Measurements from ENCODE around the gene BCAS1. TPM values are rescaled to one million over a fixed set of nuclear protein-coding genes. Genes with fewer than 3 reads are reported as not detected.

Gene BCAS1
- total RNA-seq, 1 experiment from 2014 or later = 3.1 TPM

DNA sequence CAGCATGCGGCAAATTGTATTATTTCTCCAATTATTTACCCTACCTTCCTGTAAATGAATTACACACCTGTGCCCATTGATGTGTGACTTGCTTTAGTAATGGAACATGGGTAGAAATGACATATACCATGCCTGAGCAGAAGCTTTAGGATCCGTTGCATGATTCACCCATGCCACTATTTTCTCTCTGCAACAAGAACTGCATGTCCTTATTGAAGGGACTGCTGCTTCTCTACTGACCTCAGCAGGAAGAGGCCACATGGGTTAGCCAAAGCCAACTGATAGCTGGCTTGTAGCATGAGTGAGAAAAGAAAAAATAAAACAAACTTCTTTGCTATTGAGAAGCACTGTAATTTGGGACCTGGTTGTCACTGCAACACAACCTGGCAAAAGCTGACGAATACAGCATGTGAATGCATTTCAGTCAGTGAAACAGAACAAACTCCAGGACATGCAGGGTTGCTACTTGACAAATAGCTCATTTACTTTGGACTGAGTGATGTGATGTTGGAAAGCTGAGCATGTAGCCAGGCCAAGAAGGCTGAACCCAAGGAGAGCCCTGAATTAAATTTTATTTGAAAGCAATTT, 99.2 kb downstream of the BCAS1 start:
- H3K4me3 ChIP-seq (ENCODE audit: low read depth in 2 of 2, low read length in 2 of 2) = no peak overlapping the region
- TF ChIP-seq TCF7L2 (IDR thresholded peaks at IDR 0.05; ENCODE audit: low read depth, low read length) (no peak), POLR2AphosphoS5 (IDR thresholded peaks at IDR 0.05; ENCODE audit: low read depth, low read length) (no peak), SIN3A (IDR thresholded peaks at IDR 0.05; ENCODE audit: borderline replicate concordance, insufficient read depth, low read depth, low read length) (no peak)
- TF ChIP-seq, protein P1, sequence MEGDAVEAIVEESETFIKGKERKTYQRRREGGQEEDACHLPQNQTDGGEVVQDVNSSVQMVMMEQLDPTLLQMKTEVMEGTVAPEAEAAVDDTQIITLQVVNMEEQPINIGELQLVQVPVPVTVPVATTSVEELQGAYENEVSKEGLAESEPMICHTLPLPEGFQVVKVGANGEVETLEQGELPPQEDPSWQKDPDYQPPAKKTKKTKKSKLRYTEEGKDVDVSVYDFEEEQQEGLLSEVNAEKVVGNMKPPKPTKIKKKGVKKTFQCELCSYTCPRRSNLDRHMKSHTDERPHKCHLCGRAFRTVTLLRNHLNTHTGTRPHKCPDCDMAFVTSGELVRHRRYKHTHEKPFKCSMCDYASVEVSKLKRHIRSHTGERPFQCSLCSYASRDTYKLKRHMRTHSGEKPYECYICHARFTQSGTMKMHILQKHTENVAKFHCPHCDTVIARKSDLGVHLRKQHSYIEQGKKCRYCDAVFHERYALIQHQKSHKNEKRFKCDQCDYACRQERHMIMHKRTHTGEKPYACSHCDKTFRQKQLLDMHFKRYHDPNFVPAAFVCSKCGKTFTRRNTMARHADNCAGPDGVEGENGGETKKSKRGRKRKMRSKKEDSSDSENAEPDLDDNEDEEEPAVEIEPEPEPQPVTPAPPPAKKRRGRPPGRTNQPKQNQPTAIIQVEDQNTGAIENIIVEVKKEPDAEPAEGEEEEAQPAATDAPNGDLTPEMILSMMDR (IDR thresholded peaks at IDR 0.05) = no peak
- TF ChIP-seq, protein P2, sequence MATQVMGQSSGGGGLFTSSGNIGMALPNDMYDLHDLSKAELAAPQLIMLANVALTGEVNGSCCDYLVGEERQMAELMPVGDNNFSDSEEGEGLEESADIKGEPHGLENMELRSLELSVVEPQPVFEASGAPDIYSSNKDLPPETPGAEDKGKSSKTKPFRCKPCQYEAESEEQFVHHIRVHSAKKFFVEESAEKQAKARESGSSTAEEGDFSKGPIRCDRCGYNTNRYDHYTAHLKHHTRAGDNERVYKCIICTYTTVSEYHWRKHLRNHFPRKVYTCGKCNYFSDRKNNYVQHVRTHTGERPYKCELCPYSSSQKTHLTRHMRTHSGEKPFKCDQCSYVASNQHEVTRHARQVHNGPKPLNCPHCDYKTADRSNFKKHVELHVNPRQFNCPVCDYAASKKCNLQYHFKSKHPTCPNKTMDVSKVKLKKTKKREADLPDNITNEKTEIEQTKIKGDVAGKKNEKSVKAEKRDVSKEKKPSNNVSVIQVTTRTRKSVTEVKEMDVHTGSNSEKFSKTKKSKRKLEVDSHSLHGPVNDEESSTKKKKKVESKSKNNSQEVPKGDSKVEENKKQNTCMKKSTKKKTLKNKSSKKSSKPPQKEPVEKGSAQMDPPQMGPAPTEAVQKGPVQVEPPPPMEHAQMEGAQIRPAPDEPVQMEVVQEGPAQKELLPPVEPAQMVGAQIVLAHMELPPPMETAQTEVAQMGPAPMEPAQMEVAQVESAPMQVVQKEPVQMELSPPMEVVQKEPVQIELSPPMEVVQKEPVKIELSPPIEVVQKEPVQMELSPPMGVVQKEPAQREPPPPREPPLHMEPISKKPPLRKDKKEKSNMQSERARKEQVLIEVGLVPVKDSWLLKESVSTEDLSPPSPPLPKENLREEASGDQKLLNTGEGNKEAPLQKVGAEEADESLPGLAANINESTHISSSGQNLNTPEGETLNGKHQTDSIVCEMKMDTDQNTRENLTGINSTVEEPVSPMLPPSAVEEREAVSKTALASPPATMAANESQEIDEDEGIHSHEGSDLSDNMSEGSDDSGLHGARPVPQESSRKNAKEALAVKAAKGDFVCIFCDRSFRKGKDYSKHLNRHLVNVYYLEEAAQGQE (IDR thresholded peaks at IDR 0.05; ENCODE audit: insufficient read depth in 1 of 2, low read depth in 2 of 2, low read length in 1 of 2) = no peak

DNA sequence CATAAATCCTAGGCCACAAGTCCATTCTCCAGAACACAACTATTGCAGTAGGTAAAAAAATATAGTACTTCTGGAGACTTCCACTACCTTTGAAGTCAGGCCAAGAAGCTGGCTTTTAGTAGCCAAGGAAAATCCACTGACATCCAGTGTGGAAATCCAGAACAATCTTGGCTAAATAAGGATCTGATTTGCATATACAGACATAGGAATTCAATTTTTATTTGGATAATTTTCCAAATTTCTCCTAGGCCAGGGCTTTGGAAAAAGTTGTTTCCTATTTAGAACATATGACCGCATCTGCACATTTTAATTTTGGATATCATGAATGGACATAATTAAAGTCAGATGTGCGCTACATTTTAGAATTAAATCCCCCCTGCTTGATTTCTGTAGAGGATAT, 100.2 kb downstream of the BCAS1 start:
- no peak for TF ChIP-seq SIN3A (IDR thresholded peaks at IDR 0.05; ENCODE audit: borderline replicate concordance, insufficient read depth, low read depth, low read length)
- TF ChIP-seq TCF7L2 (IDR thresholded peaks at IDR 0.05; ENCODE audit: low read depth, low read length) = no peak
- TF ChIP-seq, protein P2 (IDR thresholded peaks at IDR 0.05; ENCODE audit: insufficient read depth in 1 of 2, low read depth in 2 of 2, low read length in 1 of 2) = no peak
- no peak for TF ChIP-seq POLR2AphosphoS5 (IDR thresholded peaks at IDR 0.05; ENCODE audit: low read depth, low read length)
- TF ChIP-seq, protein P1 (IDR thresholded peaks at IDR 0.05) = no peak
- Histone ChIP-seq H3K36me3 (ENCODE audit: control insufficient read depth, insufficient read depth, low read length) (no peaks in the 10 kb centered on the region), H3K27me3 (ENCODE audit: control insufficient read depth, insufficient read depth, low read length) (no peaks in the 10 kb centered on the region), H3K4me1 (ENCODE audit: control insufficient read depth, insufficient read depth, low read length) (no peaks in the 10 kb centered on the region), H3K4me3 (ENCODE audit: low read depth in 2 of 2, low read length in 2 of 2) (no peak overlapping the region), H3K9me3 (ENCODE audit: control insufficient read depth, insufficient read depth, low read depth, low read length) (no peaks in the 10 kb centered on the region), H3K27ac (ENCODE audit: low read length) (no peak overlapping the region)
- ATAC-seq = no peak
- ChIA-PET CTCF (no interaction called here), POLR2A (no interaction called here)
- in situ Hi-C loops (cut with HindIII; ENCODE audit: low pct_unique_long_range_greater_than_20kb, low sequenced_read_pairs) (no loop called here), intact Hi-C loops (cut with micrococcal nuclease; ENCODE audit: unreplicated experiment) (no loop called here)
- no peak for DNase-seq (ENCODE audit: low read depth, low spot score)
- BruUV-seq (replicated peaks) = no TSS peak

More for the DNA sequence above, 99.2 kb downstream of the BCAS1 start:
- in situ Hi-C loops (cut with HindIII; ENCODE audit: low pct_unique_long_range_greater_than_20kb, low sequenced_read_pairs) = no loop called here
- H3K27ac ChIP-seq (ENCODE audit: low read length) = no peak overlapping the region
- intact Hi-C loops (cut with micrococcal nuclease; ENCODE audit: unreplicated experiment) = no loop called here
- ChIA-PET POLR2A (no interaction called here), CTCF (no interaction called here)
- DNase-seq (ENCODE audit: low read depth, low spot score) (no peak), ATAC-seq (no peak)
- no peaks in the 10 kb centered on the region for H3K9me3 ChIP-seq (ENCODE audit: control insufficient read depth, insufficient read depth, low read depth, low read length)
- H3K4me1 ChIP-seq (ENCODE audit: control insufficient read depth, insufficient read depth, low read length) = no peaks in the 10 kb centered on the region
- no peaks in the 10 kb centered on the region for H3K36me3 ChIP-seq (ENCODE audit: control insufficient read depth, insufficient read depth, low read length)
- BruUV-seq (replicated peaks) = no TSS peak
- H3K27me3 ChIP-seq (ENCODE audit: control insufficient read depth, insufficient read depth, low read length) = no peaks in the 10 kb centered on the region

All from Panc1 (cell line).